Breast epithelium (tissue), 3 donors: Measurements from ENCODE around the gene DCAF17.

Source experiments
- POLR2A ChIP-seq: fragments of 450-650 bp; IDR thresholded peaks from one replicate; pipeline ENCODE4 v1.6.1; 2016; ENCODE audit warnings: antibody characterized with exemption, mild to moderate bottlenecking, moderate library complexity
- POLR2AphosphoS5 ChIP-seq, 3 donors: sonication (generic); formaldehyde crosslinking; IDR thresholded peaks; one replicate each; pipeline ENCODE4 v1.6.1; 2017; ENCODE audit warnings: antibody characterized with exemption in 3 of 3
- TF ChIP-seq, protein P1 (sequence below), 3 donors: fragments of 450-650 bp; IDR thresholded peaks; one replicate each; pipeline ENCODE4 v1.5.1; 2016 to 2017; ENCODE audit warnings: antibody characterized with exemption in 3 of 3, mild to moderate bottlenecking in 3 of 3, moderate library complexity in 3 of 3

DNA sequence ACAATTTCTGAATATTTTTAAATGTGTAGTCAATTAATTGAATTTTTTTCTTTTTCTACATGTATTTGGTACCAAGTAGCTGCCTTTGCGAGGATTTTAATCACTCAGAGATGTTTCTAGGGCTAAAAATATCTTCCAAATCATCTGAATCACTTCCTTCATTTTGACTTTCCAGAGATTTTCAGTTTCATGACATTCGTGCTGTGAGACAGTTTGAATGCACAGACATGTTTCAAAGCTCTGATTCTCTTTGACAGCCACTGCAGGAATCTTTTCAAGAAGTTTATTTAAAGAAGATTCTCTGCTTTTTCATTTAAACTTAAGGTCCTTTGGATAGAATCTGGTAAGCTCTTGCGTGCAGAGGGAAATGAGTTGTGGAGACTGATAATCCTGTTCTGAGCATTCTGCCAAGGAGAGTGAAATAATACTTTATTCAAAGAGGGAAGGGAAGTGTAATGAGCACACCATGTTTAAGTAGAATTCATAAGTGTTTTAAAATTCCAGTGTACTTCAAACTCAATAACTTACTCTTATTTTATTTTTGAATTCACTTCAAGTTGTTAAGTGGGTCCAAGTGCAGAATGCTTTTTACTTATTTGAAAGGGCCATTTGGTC lies 97.9 kb downstream of the DCAF17 start:
- TF ChIP-seq POLR2A (no peak), POLR2AphosphoS5 (IDR thresholded peaks at IDR 0.05) (no peak)
- TF ChIP-seq, protein P1, sequence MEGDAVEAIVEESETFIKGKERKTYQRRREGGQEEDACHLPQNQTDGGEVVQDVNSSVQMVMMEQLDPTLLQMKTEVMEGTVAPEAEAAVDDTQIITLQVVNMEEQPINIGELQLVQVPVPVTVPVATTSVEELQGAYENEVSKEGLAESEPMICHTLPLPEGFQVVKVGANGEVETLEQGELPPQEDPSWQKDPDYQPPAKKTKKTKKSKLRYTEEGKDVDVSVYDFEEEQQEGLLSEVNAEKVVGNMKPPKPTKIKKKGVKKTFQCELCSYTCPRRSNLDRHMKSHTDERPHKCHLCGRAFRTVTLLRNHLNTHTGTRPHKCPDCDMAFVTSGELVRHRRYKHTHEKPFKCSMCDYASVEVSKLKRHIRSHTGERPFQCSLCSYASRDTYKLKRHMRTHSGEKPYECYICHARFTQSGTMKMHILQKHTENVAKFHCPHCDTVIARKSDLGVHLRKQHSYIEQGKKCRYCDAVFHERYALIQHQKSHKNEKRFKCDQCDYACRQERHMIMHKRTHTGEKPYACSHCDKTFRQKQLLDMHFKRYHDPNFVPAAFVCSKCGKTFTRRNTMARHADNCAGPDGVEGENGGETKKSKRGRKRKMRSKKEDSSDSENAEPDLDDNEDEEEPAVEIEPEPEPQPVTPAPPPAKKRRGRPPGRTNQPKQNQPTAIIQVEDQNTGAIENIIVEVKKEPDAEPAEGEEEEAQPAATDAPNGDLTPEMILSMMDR (IDR thresholded peaks at IDR 0.05) = no peak
